ENCODE data around the gene JDP2. TPM values are rescaled to one million over a fixed set of nuclear protein-coding genes. Genes with fewer than 3 reads are reported as not detected.

Gene JDP2
- total and polyA plus RNA-seq, 7 donors = 11.0 to 73.2 (median 37.2) TPM

- no peaks in the 10 kb centered on the region for H3K4me1 ChIP-seq
- TF ChIP-seq CTCF (IDR thresholded peaks at IDR 0.05) = no peak
- no peak for ATAC-seq
- no peak overlapping the region for H3K27ac ChIP-seq
- no peaks in the 10 kb centered on the region for H3K36me3 ChIP-seq (ENCODE audit: insufficient read depth in 1 of 2, low read depth in 1 of 2)
- WGBS, 3 donors = 82 to 93% (median 90%) methylated on average over 3 of the region's 3 CpGs
- intact Hi-C loops (cut with DNase I) = no loop called here
- no peaks in the 10 kb centered on the region for H3K27me3 ChIP-seq (ENCODE audit: insufficient read depth in 3 of 3, low read length in 2 of 3)
- H3K9me3 ChIP-seq = no peaks in the 10 kb centered on the region
- no peak for DNase-seq
- H3K4me3 ChIP-seq = no peak overlapping the region
Measured at GRCh38 chr14:75520852-75521251, 93.0 kb downstream of the JDP2 start.

- H3K4me1 ChIP-seq = no peaks in the 10 kb centered on the region
- H3K9me3 ChIP-seq = no peaks in the 10 kb centered on the region
- WGBS, 3 donors = 74 to 82% (median 81%) methylated on average over 11 of the region's 11 CpGs
- H3K36me3 ChIP-seq (ENCODE audit: insufficient read depth in 1 of 2, low read depth in 1 of 2) = no peaks in the 10 kb centered on the region
- H3K27me3 ChIP-seq (ENCODE audit: insufficient read depth in 3 of 3, low read length in 2 of 3) = no peaks in the 10 kb centered on the region
- intact Hi-C loops (cut with DNase I) = no loop called here
- no peak overlapping the region for H3K27ac ChIP-seq
- no peak for TF ChIP-seq CTCF (IDR thresholded peaks at IDR 0.05)
- ATAC-seq (no peak), DNase-seq (no peak)
- H3K4me3 ChIP-seq = no peak overlapping the region
Measured at GRCh38 chr14:75521415-75522199, 93.8 kb downstream of the JDP2 start.

GRCh38 chr14:75522224-75522982, 94.6 kb downstream of the JDP2 start, which contains the start of gene BATF:
BATF (plus strand) TSS chr14:75522469; CDS start chr14:75522683, 214 bp downstream.
- Histone ChIP-seq H3K9me3 (no peaks in the 10 kb centered on the region), H3K27me3 (ENCODE audit: insufficient read depth in 3 of 3, low read length in 2 of 3) (no peaks in the 10 kb centered on the region), H3K4me3 (peak within 1 kb of the TSS; percentile 44), H3K36me3 (ENCODE audit: insufficient read depth in 1 of 2, low read depth in 1 of 2) (no peaks in the 10 kb centered on the region), H3K4me1 (no peaks in the 10 kb centered on the region), H3K27ac (no peak within 1 kb of the TSS)
- 72 to 74% (median 74%) methylated on average over 13 of the region's 13 CpGs for WGBS, 3 donors
- intact Hi-C loops (cut with DNase I) = no loop called here
- TF ChIP-seq CTCF (IDR thresholded peaks at IDR 0.05) = no peak
- DNase-seq (no peak), ATAC-seq (no peak)

GRCh38 chr14:75522983-75523318, 95.1 kb downstream of the JDP2 start:
- H3K36me3 ChIP-seq (ENCODE audit: insufficient read depth in 1 of 2, low read depth in 1 of 2) = no peaks in the 10 kb centered on the region
- WGBS, 3 donors = 68 to 86% (median 85%) methylated on average over 1 of the region's 1 CpG
- no peak for TF ChIP-seq CTCF (IDR thresholded peaks at IDR 0.05)
- H3K4me3 ChIP-seq = peak overlapping the region; percentile 44
- H3K4me1 ChIP-seq = no peaks in the 10 kb centered on the region
- no peaks in the 10 kb centered on the region for H3K27me3 ChIP-seq (ENCODE audit: insufficient read depth in 3 of 3, low read length in 2 of 3)
- no peak for DNase-seq
- H3K9me3 ChIP-seq = no peaks in the 10 kb centered on the region
- H3K27ac ChIP-seq = no peak overlapping the region
- intact Hi-C loops (cut with DNase I) = no loop called here
- no peak for ATAC-seq

Other genes starting within 250 kb of the JDP2 start
- 100 to 1,000 TPM in 2 of 4 donors, 10 to 100 TPM in 2; 20.7 to 279 (median 95.1) TPM for gene FOS, start 149.2 kb upstream of the JDP2 start, total RNA-seq
- gene FOS, start 149.2 kb upstream of the JDP2 start, polyA plus RNA-seq = 10 to 100 TPM; 15.5 to 51.0 (median 33.8) TPM
- gene BATF, start 94.4 kb downstream of the JDP2 start, total RNA-seq = under 1 TPM in 3 of 4 donors, not detected in 1; 0.58 to 0.77 (median 0.76) TPM
- under 1 TPM; 0.29 to 0.86 (median 0.70) TPM for gene BATF, start 94.4 kb downstream of the JDP2 start, polyA plus RNA-seq
- 1 to 10 TPM in 3 of 4 donors, under 1 TPM in 1; 0.71 to 9.4 (median 5.7) TPM for gene FLVCR2, start 150.6 kb downstream of the JDP2 start, total RNA-seq
- 1 to 10 TPM; 2.5 to 9.8 (median 4.2) TPM for gene FLVCR2, start 150.6 kb downstream of the JDP2 start, polyA plus RNA-seq
- 1 to 10 TPM; 3.6 to 6.1 (median 4.8) TPM for gene ERG28, start 232.9 kb downstream of the JDP2 start, total RNA-seq
- 1 to 10 TPM; 4.9 to 6.4 (median 5.6) TPM for gene ERG28, start 232.9 kb downstream of the JDP2 start, polyA plus RNA-seq
- gene TTLL5, start 233.2 kb downstream of the JDP2 start, total RNA-seq = 10 to 100 TPM in 3 of 4 donors, 1 to 10 TPM in 1; 5.7 to 17.2 (median 11.0) TPM
- 1 to 10 TPM; 4.6 to 9.1 (median 5.5) TPM for gene TTLL5, start 233.2 kb downstream of the JDP2 start, polyA plus RNA-seq